SK-N-SH (cell line): ENCODE data around the gene RAMP3. TPM values are rescaled to one million over a fixed set of nuclear protein-coding genes. Genes with fewer than 3 reads are reported as not detected.

Experiments
- CTCF ChIA-PET: fragments of 300-600, 350-600 bp; formaldehyde crosslinking; extraction: SDS; loops from one replicate; lab custom pipeline; 2021; lab: Yijun Ruan, JAX
- POLR2A ChIA-PET: fragments of 350-600 bp; sonication (Branson Sonifier 250); formaldehyde crosslinking; extraction: SDS; loops from one replicate; lab custom pipeline; 2020; ENCODE audit warnings: antibody characterized with exemption, inconsistent platforms; lab: Yijun Ruan, JAX
- DNase-seq: peaks from one replicate; pipeline ENCODE4 v3.0.0; 2012
- H2AFZ ChIP-seq: fragments of 200-600 bp; sonication (generic); 2 replicates; pipeline ENCODE4 v1.8.1; 2016; ENCODE audit warnings: antibody characterized with exemption, mild to moderate bottlenecking, low read depth
- H3F3A ChIP-seq: fragments of 200-600 bp; sonication (generic); replicated peaks from 2 replicates; pipeline ENCODE3; 2016; ENCODE audit warnings: antibody characterized with exemption, mild to moderate bottlenecking; ENCODE audit not compliant: insufficient read depth
- H3K27ac ChIP-seq, 2 experiments: fragments of 200-500 bp in 1 of 2; fragments of 200-600 bp in 1 of 2; sonication (Bioruptor generic) in 1 of 2; sonication (generic), shearing (Covaris generic) in 1 of 2; 2 replicates each; pipeline versions ENCODE4 v1.5.1 to v1.6.1; 2014 to 2016; ENCODE audit warnings: low read depth in 2 of 2, inconsistent platforms in 1 of 2, low read length in 1 of 2, mild to moderate bottlenecking in 1 of 2, mixed read lengths in 1 of 2
- H3K27me3 ChIP-seq: fragments of 200-600 bp; sonication (generic), shearing (Covaris generic); 2 replicates; pipeline ENCODE4 v1.6.1; 2016; ENCODE audit warnings: mixed run types; ENCODE audit not compliant: insufficient read depth
- H3K36me3 ChIP-seq, 2 experiments: fragments of 200-500 bp in 1 of 2; fragments of 200-600 bp in 1 of 2; sonication (Bioruptor generic) in 1 of 2; sonication (generic) in 1 of 2; replicated peaks in 1 of 2; 2 replicates each; pipeline versions ENCODE3 to v1.5.1; 2014 to 2016; ENCODE audit warnings: low read length in 1 of 2, mild to moderate bottlenecking in 1 of 2; ENCODE audit not compliant: insufficient read depth in 2 of 2, control insufficient read depth in 1 of 2
- H3K4me1 ChIP-seq, 2 experiments: fragments of 200-500 bp in 1 of 2; fragments of 200-600 bp in 1 of 2; sonication (Bioruptor generic) in 1 of 2; sonication (generic), shearing (Covaris generic) in 1 of 2; 2 replicates each; pipeline versions ENCODE4 v1.5.1 to v1.6.1; 2014 to 2016; ENCODE audit warnings: low read depth in 1 of 2, low read length in 1 of 2, mixed run types in 1 of 2; ENCODE audit not compliant: insufficient read depth in 2 of 2, control insufficient read depth in 1 of 2
- H3K4me2 ChIP-seq: fragments of 200-600 bp; sonication (generic), shearing (Covaris generic); 2 replicates; pipeline ENCODE4 v1.6.1; 2017; ENCODE audit warnings: mixed run types
- H3K4me3 ChIP-seq, 2 experiments: fragments of 200-500 bp in 1 of 2; fragments of 200-600 bp in 1 of 2; sonication (Bioruptor generic) in 1 of 2; sonication (generic), shearing (Covaris generic) in 1 of 2; 2 replicates each; pipeline versions ENCODE4 v1.5.1 to v1.8.1; 2014 to 2016; ENCODE audit warnings: low read depth in 2 of 2, inconsistent platforms in 1 of 2, low read length in 1 of 2, mild to moderate bottlenecking in 1 of 2, mixed read lengths in 1 of 2, moderate library complexity in 1 of 2
- H3K79me2 ChIP-seq: fragments of 200-600 bp; sonication (generic); 2 replicates; pipeline ENCODE4 v1.8.1; 2017; ENCODE audit warnings: mild to moderate bottlenecking; ENCODE audit not compliant: insufficient read depth
- H3K9ac ChIP-seq: fragments of 200-600 bp; sonication (generic); 2 replicates; pipeline ENCODE4 v1.6.1; 2017; ENCODE audit warnings: mixed run types
- H3K9me2 ChIP-seq: fragments of 200-600 bp; sonication (generic); 2 replicates; pipeline ENCODE4 v1.6.1; 2017; ENCODE audit warnings: mixed run types
- H3K9me3 ChIP-seq: fragments of 200-600 bp; sonication (generic); 2 replicates; pipeline ENCODE4 v1.6.1; 2017; ENCODE audit warnings: mixed run types, mild to moderate bottlenecking, moderate library complexity
- H4K20me1 ChIP-seq: fragments of 200-600 bp; sonication (generic); 2 replicates; pipeline ENCODE4 v1.6.1; 2017; ENCODE audit warnings: mild to moderate bottlenecking, mixed run types; ENCODE audit not compliant: insufficient read depth
- ELF1 ChIP-seq: IDR thresholded peaks from 2 replicates; pipeline ENCODE4 v1.4.0; 2012
- EZH2phosphoT487 ChIP-seq: fragments of 200-600 bp; sonication (generic); IDR thresholded peaks from 2 replicates; pipeline ENCODE4 v1.6.1; 2017; ENCODE audit warnings: low read depth, mixed run types, mild to moderate bottlenecking, antibody characterized with exemption, moderate library complexity, borderline replicate concordance
- FOSL2 ChIP-seq: IDR thresholded peaks from 2 replicates; pipeline ENCODE4 v1.4.0; 2012; ENCODE audit warnings: low read depth, mild to moderate bottlenecking, moderate library complexity, borderline replicate concordance
- GABPA ChIP-seq: IDR thresholded peaks from 2 replicates; pipeline ENCODE4 v1.4.0; 2012; ENCODE audit warnings: low read depth, mild to moderate bottlenecking
- JUND ChIP-seq: IDR thresholded peaks from 2 replicates; pipeline ENCODE4 v1.4.0; 2012
- NRF1 ChIP-seq: IDR thresholded peaks from 2 replicates; pipeline ENCODE4 v1.6.1; 2012; ENCODE audit warnings: low read depth, mild to moderate bottlenecking, low read length
- RAD21 ChIP-seq: IDR thresholded peaks from 2 replicates; pipeline ENCODE4 v1.6.1; 2012; ENCODE audit warnings: mild to moderate bottlenecking, low read length
- RCOR1 ChIP-seq: fragments of 150-350 bp; IDR thresholded peaks from 2 replicates; pipeline ENCODE4 v1.6.1; 2017; ENCODE audit warnings: antibody characterized with exemption, low read length
- REST ChIP-seq: IDR thresholded peaks from 2 replicates; pipeline ENCODE4 v1.6.1; 2012; ENCODE audit warnings: mild to moderate bottlenecking, low read depth, low read length, moderate library complexity
- RFX5 ChIP-seq: IDR thresholded peaks from 2 replicates; pipeline ENCODE4 v1.6.1; 2012; ENCODE audit warnings: mild to moderate bottlenecking, improper control_type of control experiment, low read length
- RXRA ChIP-seq: IDR thresholded peaks from 2 replicates; pipeline ENCODE4 v1.4.0; 2012; ENCODE audit warnings: low read depth, mild to moderate bottlenecking, borderline replicate concordance
- SIN3A ChIP-seq: IDR thresholded peaks from 2 replicates; pipeline ENCODE4 v1.6.1; 2012; ENCODE audit warnings: low read depth, mild to moderate bottlenecking, low read length, moderate library complexity, borderline replicate concordance
- SMC3 ChIP-seq: IDR thresholded peaks from 2 replicates; pipeline ENCODE4 v1.6.1; 2012; ENCODE audit warnings: low read depth, low read length, improper control_type of control experiment
- USF1 ChIP-seq: IDR thresholded peaks from 2 replicates; pipeline ENCODE4 v1.4.0; 2012; ENCODE audit warnings: low read depth, borderline replicate concordance
- WGBS: methylation state at CpG from one replicate; pipeline ENCODE4 v1.1.6; 2017; ENCODE audit warnings: low lambda C conversion rate; 5-methylcytosine and 5-hydroxymethylcytosine counted together
- polyA plus RNA-seq, 3 experiments: library from polyadenylated mRNA; depleted of rRNA; stranded (reverse); fragments of >200 nt; gene quantifications; 2 replicates each; pipeline ENCODE4 v1.2.3, GENCODE V29; 2012
- TF ChIP-seq, protein P1 (sequence below): IDR thresholded peaks from 2 replicates; pipeline ENCODE4; 2012

RAMP3 gene
- polyA plus RNA-seq, 1 of the 3 experiments (the other 2 are of a cell fraction), result not detected

- TF ChIP-seq NRF1, result no peak
- TF ChIP-seq JUND, result no peak
- TF ChIP-seq FOSL2, result no peak
- TF ChIP-seq ELF1, result no peak
Measured at GRCh38 chr7:45140827-45141226, 16.8 kb upstream of the RAMP3 start (continued).

- Histone ChIP-seq H3K4me1 (no peaks in the 10 kb centered on the region), H3K4me2 (no peak overlapping the region), H3K4me3 (no peak overlapping the region), H3K27me3 (peaks cover 7% of the 10 kb centered on the region; the same call in 1 of the 2 replicates), H3K36me3 (no peaks in the 10 kb centered on the region), H3F3A (no peaks in the 10 kb centered on the region), H3K9ac (no peak overlapping the region), H3K79me2 (no peaks in the 10 kb centered on the region), H3K9me2 (no peaks in the 10 kb centered on the region), H2AFZ (no peak overlapping the region), H3K27ac (no peak overlapping the region), H4K20me1 (no peaks in the 10 kb centered on the region), H3K9me3 (no peaks in the 10 kb centered on the region)
- ChIA-PET POLR2A (interaction anchor here (0.6 kb wide), 1 partner anchor 16 kb away, joined by 3 read pairs; no protein-coding TSS in a partner anchor), CTCF (interaction anchor here (2.1 to 6.5 kb wide), 2 partner anchors 7 to 117 kb away, joined by 5 to 71 read pairs; no protein-coding TSS in a partner anchor)
- 61% methylated on average over 4 of the region's 4 CpGs for WGBS
- TF ChIP-seq JUND, result no peak
- TF ChIP-seq SMC3, result no peak
- no peak for TF ChIP-seq SIN3A
- TF ChIP-seq RXRA, result no peak
- TF ChIP-seq RFX5, result no peak
- no peak for DNase-seq
Measured at GRCh38 chr7:45143616-45144015, 14.0 kb upstream of the RAMP3 start.

GRCh38 chr7:45145881-45146280, 11.7 kb upstream of the RAMP3 start:
- Histone ChIP-seq H3K36me3 (no peaks in the 10 kb centered on the region), H3K9me3 (no peaks in the 10 kb centered on the region), H3K4me3 (no peak overlapping the region), H3K27me3 (peaks cover 15% of the 10 kb centered on the region), H3K79me2 (no peaks in the 10 kb centered on the region), H3K4me1 (peaks cover 0 to 4% of the 10 kb centered on the region in 2 experiments; a peak in 1 of 4 replicates), H3K9ac (no peak overlapping the region), H2AFZ (no peak overlapping the region), H3K27ac (no peak overlapping the region), H3F3A (no peaks in the 10 kb centered on the region), H3K4me2 (no peak overlapping the region), H4K20me1 (no peaks in the 10 kb centered on the region), H3K9me2 (no peaks in the 10 kb centered on the region)
- no peak for DNase-seq
- WGBS, result 54% methylated on average over 7 of the region's 7 CpGs
- POLR2A ChIA-PET, result no interaction called here
- CTCF ChIA-PET, result interaction anchor here (6.5 to 14.4 kb wide), 2 partner anchors 9 to 113 kb away, joined by 71 to 201 read pairs; no protein-coding TSS in a partner anchor
- TF ChIP-seq, protein P1, sequence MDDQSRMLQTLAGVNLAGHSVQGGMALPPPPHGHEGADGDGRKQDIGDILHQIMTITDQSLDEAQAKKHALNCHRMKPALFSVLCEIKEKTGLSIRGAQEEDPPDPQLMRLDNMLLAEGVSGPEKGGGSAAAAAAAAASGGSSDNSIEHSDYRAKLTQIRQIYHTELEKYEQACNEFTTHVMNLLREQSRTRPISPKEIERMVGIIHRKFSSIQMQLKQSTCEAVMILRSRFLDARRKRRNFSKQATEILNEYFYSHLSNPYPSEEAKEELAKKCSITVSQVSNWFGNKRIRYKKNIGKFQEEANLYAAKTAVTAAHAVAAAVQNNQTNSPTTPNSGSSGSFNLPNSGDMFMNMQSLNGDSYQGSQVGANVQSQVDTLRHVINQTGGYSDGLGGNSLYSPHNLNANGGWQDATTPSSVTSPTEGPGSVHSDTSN, result no peak
- TF ChIP-seq RCOR1 (no peak), SMC3 (no peak), REST (no peak), RAD21 (no peak), USF1 (no peak), GABPA (no peak), EZH2phosphoT487 (no peak)
